Measurements from ENCODE around the gene ZNF862.
"Not testable (repeated sequence)": the region's sequence is repeated elsewhere in the genome, so short reads cannot be mapped to it uniquely, and the experiment has no call there.

The ZNF862 gene

GRCh38 chr7:149882248-149883047 lies 44.3 kb downstream of the ZNF862 start:
- no peak for DNase-seq

GRCh38 chr7:149883048-149883438 lies 44.9 kb downstream of the ZNF862 start:
- no peak for DNase-seq

- no peak for DNase-seq
Observed at GRCh38 chr7:149883452-149883861, 45.3 kb downstream of the ZNF862 start.

GRCh38 chr7:149884016-149884415 lies 45.8 kb downstream of the ZNF862 start:
- no peak for DNase-seq

GRCh38 chr7:149884541-149884940 lies 46.4 kb downstream of the ZNF862 start:
- DNase-seq: no peak

GRCh38 chr7:149885191-149886017 lies 47.2 kb downstream of the ZNF862 start:
- DNase-seq: no peak

- no peak for DNase-seq
Observed at GRCh38 chr7:149886018-149886415, 47.8 kb downstream of the ZNF862 start.

- DNase-seq: no peak
Observed at GRCh38 chr7:149887311-149887710, 49.1 kb downstream of the ZNF862 start.

GRCh38 chr7:149890715-149891114 lies 52.5 kb downstream of the ZNF862 start:
- not testable (repeated sequence) for DNase-seq

- DNase-seq: not testable (repeated sequence)
Observed at GRCh38 chr7:149894957-149895356, 56.8 kb downstream of the ZNF862 start.

- DNase-seq: not testable (repeated sequence)
Observed at GRCh38 chr7:149907776-149908376, 69.7 kb downstream of the ZNF862 start.

- not testable (repeated sequence) for DNase-seq
Observed at GRCh38 chr7:149910219-149910618, 72.0 kb downstream of the ZNF862 start.

- DNase-seq: not testable (repeated sequence)
Observed at GRCh38 chr7:149912126-149912525, 74.0 kb downstream of the ZNF862 start.
